H1 (cell line): ENCODE measurements around the gene CERKL. TPM values are rescaled to one million over a fixed set of nuclear protein-coding genes. Genes with fewer than 3 reads are reported as not detected.

Source experiments
- CTCF ChIA-PET: fragments of 300-600 bp; sonication (Branson Sonifier 250); formaldehyde crosslinking; loops from one replicate; lab custom pipeline; 2021; ENCODE audit not compliant: partially characterized antibody; lab: Charles Lee
- POLR2A ChIA-PET: fragments of 300-600 bp; sonication (Branson Sonifier 250); formaldehyde crosslinking; loops from one replicate; lab custom pipeline; 2021; ENCODE audit warnings: inconsistent platforms; ENCODE audit not compliant: partially characterized antibody; lab: Charles Lee
- DNase-seq, 2 experiments: peaks; one replicate each; pipeline versions ENCODE4 v3.0.0 to v3.0.0-alpha.2; 2010 to 2022; ENCODE audit warnings: low spot score in 2 of 2, low read depth in 1 of 2, mixed read lengths in 1 of 2
- FAIRE-seq: peaks from 2 replicates; lab custom pipeline; 2011; peaks lifted over from hg19 to GRCh38; lab: Jason Lieb, UNC
- H2AFZ ChIP-seq: 2 replicates; pipeline ENCODE4 v1.8.1; 2012; ENCODE audit warnings: low read length, inconsistent platforms
- H2AK5ac ChIP-seq: 2 replicates; pipeline ENCODE4 v1.6.1; 2013; ENCODE audit warnings: low read depth, low read length
- H2BK120ac ChIP-seq: replicated peaks from 2 replicates; pipeline ENCODE3; 2013; ENCODE audit warnings: low read depth, low read length, inconsistent platforms
- H2BK12ac ChIP-seq: 2 replicates; pipeline ENCODE4 v1.6.1; 2013; ENCODE audit warnings: low read depth, low read length
- H2BK15ac ChIP-seq: 2 replicates; pipeline ENCODE4 v1.6.1; 2013; ENCODE audit warnings: low read length
- H2BK20ac ChIP-seq: 2 replicates; pipeline ENCODE4 v1.6.1; 2013; ENCODE audit warnings: low read length
- H2BK5ac ChIP-seq: 2 replicates; pipeline ENCODE4 v1.6.1; 2013; ENCODE audit warnings: low read depth, low read length
- H3K14ac ChIP-seq: 2 replicates; pipeline ENCODE4 v1.6.1; 2013; ENCODE audit warnings: inconsistent platforms; ENCODE audit not compliant: insufficient read length
- H3K18ac ChIP-seq: 2 replicates; pipeline ENCODE4 v1.6.1; 2013; ENCODE audit warnings: low read length; ENCODE audit errors: extremely low read depth
- H3K23ac ChIP-seq: 2 replicates; pipeline ENCODE4 v1.6.1; 2013; ENCODE audit warnings: inconsistent platforms; ENCODE audit not compliant: insufficient read length
- H3K23me2 ChIP-seq: 2 replicates; pipeline ENCODE4 v1.6.1; 2013; ENCODE audit warnings: low read depth, low read length
- H3K27ac ChIP-seq: 2 replicates; pipeline ENCODE4 v1.6.1; 2011; ENCODE audit warnings: low read depth, low read length, inconsistent platforms
- H3K27me3 ChIP-seq, 4 experiments: replicated peaks in 1 of 4; 1 replicate in 1 of 4; 2 replicates in 3 of 4; pipeline versions ENCODE4 v1.6.1 to v1.8.1; 2011 to 2013; ENCODE audit warnings: low read length in 3 of 4, mild to moderate bottlenecking in 3 of 4, inconsistent platforms in 2 of 4, mixed read lengths in 2 of 4, moderate library complexity in 1 of 4; ENCODE audit not compliant: control insufficient read depth in 3 of 4, insufficient read depth in 3 of 4; ENCODE audit errors: extremely low read depth in 1 of 4
- H3K36me3 ChIP-seq, 4 experiments: 2 replicates each; pipeline versions ENCODE4 v1.6.1 to v1.8.1; 2011 to 2013; ENCODE audit warnings: mild to moderate bottlenecking in 4 of 4, low read length in 3 of 4, moderate library complexity in 2 of 4, control low read depth in 1 of 4, inconsistent platforms in 1 of 4; ENCODE audit not compliant: insufficient read depth in 4 of 4, control insufficient read depth in 2 of 4
- H3K4ac ChIP-seq: replicated peaks from 2 replicates; pipeline ENCODE3; 2013; ENCODE audit warnings: low read length, low read depth, mixed read lengths, inconsistent platforms; ENCODE audit not compliant: insufficient read length
- H3K4me1 ChIP-seq, 4 experiments: replicated peaks in 1 of 4; 1 replicate in 1 of 4; 2 replicates in 3 of 4; pipeline versions ENCODE4 v1.6.1 to v1.8.1; 2011 to 2013; ENCODE audit warnings: low read length in 3 of 4, inconsistent platforms in 2 of 4, mixed read lengths in 1 of 4; ENCODE audit not compliant: insufficient read depth in 4 of 4, control insufficient read depth in 3 of 4
- H3K4me2 ChIP-seq, 2 experiments: 2 replicates each; pipeline versions ENCODE4 v1.6.1 to v1.8.1; 2011 to 2013; ENCODE audit warnings: low read depth in 2 of 2, low read length in 2 of 2, control low read depth in 1 of 2, inconsistent platforms in 1 of 2, mild to moderate bottlenecking in 1 of 2; ENCODE audit not compliant: insufficient read depth in 1 of 2
- H3K4me3 ChIP-seq, 4 experiments: fragments of 200-600, 300-600 bp in 1 of 4; sonication (generic), shearing (Covaris generic), sonication (Bioruptor Twin) in 1 of 4; 2 replicates each; pipeline versions ENCODE4 v1.5.1 to v1.8.1; 2011 to 2016; ENCODE audit warnings: low read length in 4 of 4, low read depth in 3 of 4, control low read depth in 2 of 4, inconsistent platforms in 2 of 4, mild to moderate bottlenecking in 2 of 4, mixed read lengths in 1 of 4, moderate library complexity in 1 of 4; ENCODE audit not compliant: insufficient read depth in 2 of 4; ENCODE audit errors: extremely low read depth in 1 of 4
- H3K56ac ChIP-seq: replicated peaks from 2 replicates; pipeline ENCODE3; 2013; ENCODE audit warnings: low read depth, mild to moderate bottlenecking, mixed read lengths, low read length, inconsistent platforms; ENCODE audit not compliant: insufficient read length
- H3K79me1 ChIP-seq: 2 replicates; pipeline ENCODE4 v1.6.1; 2013; ENCODE audit warnings: low read depth, low read length, control low read depth
- H3K79me2 ChIP-seq, 2 experiments: 2 replicates each; pipeline versions ENCODE4 v1.6.1 to v1.8.1; 2012 to 2013; ENCODE audit warnings: low read length in 2 of 2, mild to moderate bottlenecking in 2 of 2, inconsistent platforms in 1 of 2; ENCODE audit not compliant: insufficient read depth in 2 of 2, control insufficient read depth in 1 of 2
- H3K9ac ChIP-seq, 4 experiments: replicated peaks in 1 of 4; 1 replicate in 1 of 4; 2 replicates in 3 of 4; pipeline versions ENCODE4 v1.6.1 to v1.8.1; 2011 to 2013; ENCODE audit warnings: low read depth in 3 of 4, low read length in 3 of 4, control low read depth in 2 of 4, mild to moderate bottlenecking in 2 of 4, moderate library complexity in 2 of 4, inconsistent platforms in 1 of 4; ENCODE audit errors: extremely low read depth in 1 of 4
- H3K9me3 ChIP-seq, 2 experiments: 2 replicates each; pipeline versions ENCODE4 v1.6.1 to v1.8.1; 2012 to 2013; ENCODE audit warnings: mild to moderate bottlenecking in 2 of 2, moderate library complexity in 2 of 2, control low read depth in 1 of 2, inconsistent platforms in 1 of 2, low read depth in 1 of 2, low read length in 1 of 2, mixed read lengths in 1 of 2; ENCODE audit not compliant: insufficient read depth in 2 of 2
- H4K20me1 ChIP-seq, 2 experiments: replicated peaks in 1 of 2; 2 replicates each; pipeline versions ENCODE3 to v1.8.1; 2011 to 2013; ENCODE audit warnings: inconsistent platforms in 2 of 2, low read length in 2 of 2, mild to moderate bottlenecking in 1 of 2; ENCODE audit not compliant: insufficient read depth in 2 of 2, control insufficient read depth in 1 of 2
- H4K5ac ChIP-seq: 2 replicates; pipeline ENCODE4 v1.6.1; 2013; ENCODE audit warnings: low read length, low read depth, mixed read lengths, inconsistent platforms; ENCODE audit not compliant: insufficient read length
- H4K8ac ChIP-seq: 2 replicates; pipeline ENCODE4 v1.8.0; 2013; ENCODE audit warnings: mild to moderate bottlenecking, moderate library complexity, low read length, inconsistent platforms; ENCODE audit not compliant: insufficient read depth; ENCODE audit errors: extremely low read depth
- H4K91ac ChIP-seq: replicated peaks from 2 replicates; pipeline ENCODE3; 2013; ENCODE audit warnings: low read length, mixed read lengths, inconsistent platforms; ENCODE audit not compliant: insufficient read length
- BRCA1 ChIP-seq: IDR thresholded peaks from 2 replicates; pipeline ENCODE4 v1.6.1; 2012; ENCODE audit warnings: low read depth, low read length, improper control_type of control experiment
- CBX8 ChIP-seq: fragments of 300-800, 300-1000 bp; sonication (generic); IDR thresholded peaks from 2 replicates; pipeline ENCODE4 v1.7.1; 2016; ENCODE audit warnings: low read depth, low read length, borderline replicate concordance
- CHD1 ChIP-seq: IDR thresholded peaks from 2 replicates; pipeline ENCODE4 v1.6.1; 2012; ENCODE audit warnings: low read depth, low read length, improper control_type of control experiment
- CHD2 ChIP-seq: IDR thresholded peaks from 2 replicates; pipeline ENCODE4 v1.6.1; 2012; ENCODE audit warnings: low read length, improper control_type of control experiment
- CREB1 ChIP-seq: IDR thresholded peaks from 2 replicates; pipeline ENCODE4 v1.6.1; 2012; ENCODE audit warnings: inconsistent platforms
- EP300 ChIP-seq, 2 experiments: IDR thresholded peaks; 1 replicate in 1 of 2; 2 replicates in 1 of 2; pipeline ENCODE4 v1.6.1; 2011 to 2012; ENCODE audit warnings: low read depth in 2 of 2, low read length in 2 of 2, mild to moderate bottlenecking in 2 of 2, borderline replicate concordance in 1 of 2, inconsistent platforms in 1 of 2, moderate library complexity in 1 of 2
- EZH2 ChIP-seq: fragments of 200-600 bp; sonication (generic); IDR thresholded peaks from 2 replicates; pipeline ENCODE4 v1.7.1; 2012; ENCODE audit warnings: low read depth, mild to moderate bottlenecking, moderate library complexity, low read length, inconsistent platforms; ENCODE audit not compliant: severe bottlenecking
- JUND ChIP-seq: IDR thresholded peaks from 2 replicates; pipeline ENCODE4 v1.6.1; 2011; ENCODE audit warnings: mild to moderate bottlenecking, improper control_type of control experiment, low read length
- PHF8 ChIP-seq: fragments of 200-600 bp; sonication (generic); conservative IDR thresholded peaks from 2 replicates; pipeline ENCODE4 v1.7.1; 2012; ENCODE audit warnings: low read depth, mild to moderate bottlenecking, inconsistent platforms, low read length, moderate library complexity
- POLR2AphosphoS5 ChIP-seq: IDR thresholded peaks from 2 replicates; pipeline ENCODE4 v1.6.1; 2011; ENCODE audit warnings: low read depth, low read length
- POU5F1 ChIP-seq: IDR thresholded peaks from 2 replicates; pipeline ENCODE4 v1.6.1; 2011; ENCODE audit warnings: low read depth, mild to moderate bottlenecking, low read length, moderate library complexity
- SUZ12 ChIP-seq: fragments of 200-600 bp; sonication (generic); IDR thresholded peaks from 2 replicates; pipeline ENCODE4 v1.6.1; 2012; ENCODE audit warnings: mild to moderate bottlenecking, inconsistent platforms, low read length, moderate library complexity, mixed read lengths
- TBP ChIP-seq: IDR thresholded peaks from 2 replicates; pipeline ENCODE4 v1.6.1; 2011; ENCODE audit warnings: low read depth, low read length, improper control_type of control experiment
- YY1 ChIP-seq: IDR thresholded peaks from 2 replicates; pipeline ENCODE4 v1.6.1; 2011; ENCODE audit warnings: low read depth, mild to moderate bottlenecking, low read length
- ZNF274 ChIP-seq: IDR thresholded peaks from 2 replicates; pipeline ENCODE4 v1.7.0; 2012; ENCODE audit warnings: low read length, borderline replicate concordance; ENCODE audit errors: extremely low read depth
- WGBS, 2 experiments: shearing (Covaris generic) in 1 of 2; methylation state at CpG; one replicate each; pipeline versions ENCODE4 v1.1.6 to v1.1.7; 2013 to 2015; ENCODE audit warnings: low lambda C conversion rate in 2 of 2, mixed read lengths in 2 of 2, inconsistent platforms in 1 of 2, low coverage in 1 of 2, missing lambda C conversion rate in 1 of 2; ENCODE audit not compliant: insufficient replicate concordance in 2 of 2, insufficient coverage in 1 of 2, insufficient read length in 1 of 2; ENCODE audit errors: extremely low coverage in 1 of 2, missing lambda C conversion rate in 1 of 2; 5-methylcytosine and 5-hydroxymethylcytosine counted together
- polyA plus RNA-seq, 7 experiments: library from polyadenylated mRNA; depleted of rRNA in 3 of 7; stranded (reverse) in 5 of 7; unstranded in 2 of 7; fragments of >200 nt in 5 of 7; fragments of 200-250 nt in 2 of 7; gene quantifications; 1 replicate in 5 of 7; 2 replicates in 1 of 7; 4 replicates in 1 of 7; pipeline versions ENCODE4 v1.2.1 to v1.2.3, GENCODE V29; 2011 to 2013; ENCODE audit warnings: missing spikeins in 2 of 7, mixed read lengths in 2 of 7
- total RNA-seq: library from RNA; stranded (reverse); fragmentation: NEBNext Ultra II Directional; extraction: Animal tissue kit (Norgen Biotek cat#: 25700); gene quantifications from 2 replicates; pipeline ENCODE4 v1.2.1, GENCODE V29; 2021

The CERKL gene
- total and polyA plus RNA-seq, 2 of the 8 experiments (the other 6 are each of a cell fraction or from before 2014, with no cell fraction given): 0.05 TPM; not detected in 1

GRCh38 chr2:181646415-181646987 lies 10.4 kb downstream of the CERKL start:
- DNase-seq (no peak), FAIRE-seq (no peak)
- H4K20me1 ChIP-seq: no peaks in the 10 kb centered on the region
- H3K23ac ChIP-seq: no peak overlapping the region
- no peak overlapping the region for H4K5ac ChIP-seq
- H4K91ac ChIP-seq: no peak overlapping the region
- no peak overlapping the region for H2BK15ac ChIP-seq
- H4K8ac ChIP-seq: no peak overlapping the region
- no peak overlapping the region for H3K27ac ChIP-seq
- no peak overlapping the region for H3K4me2 ChIP-seq
- H3K14ac ChIP-seq: no peak overlapping the region
- H3K9ac ChIP-seq: no peak overlapping the region
- no peaks in the 10 kb centered on the region for H3K27me3 ChIP-seq
- no peak overlapping the region for H2BK20ac ChIP-seq
- H3K9me3 ChIP-seq: no peaks in the 10 kb centered on the region
- H3K79me1 ChIP-seq: no peaks in the 10 kb centered on the region
- H3K18ac ChIP-seq: no peak overlapping the region
- no peak overlapping the region for H2AK5ac ChIP-seq
- no peak overlapping the region for H3K4me3 ChIP-seq
- H3K56ac ChIP-seq: no peak overlapping the region
- H3K23me2 ChIP-seq: no peaks in the 10 kb centered on the region
- CTCF ChIA-PET: interaction anchor here (0.8 to 2.2 kb wide), 8 partner anchors 9 to 189 kb away, joined by 3 to 7 read pairs (median 3); partner anchors contain the start of genes CERKL and ITGA4
- H3K79me2 ChIP-seq: no peaks in the 10 kb centered on the region
- H2BK5ac ChIP-seq: no peak overlapping the region
- no peaks in the 10 kb centered on the region for H3K4me1 ChIP-seq
- WGBS, 2 experiments: 100% methylated on average over 1 of the region's 1 CpG; no CpG with 5 or more reads in 1 of the 2 experiments
- POLR2A ChIA-PET: no interaction called here
- H2AFZ ChIP-seq: no peak overlapping the region
- H3K4ac ChIP-seq: no peak overlapping the region
- H3K36me3 ChIP-seq: no peaks in the 10 kb centered on the region
- no peak overlapping the region for H2BK120ac ChIP-seq
- H2BK12ac ChIP-seq: no peak overlapping the region
- no peak for TF ChIP-seq ZNF274
- no peak for TF ChIP-seq YY1
- no peak for TF ChIP-seq TBP
- TF ChIP-seq EP300 (IDR thresholded peaks at IDR 0.05; ENCODE audit: borderline replicate concordance in 1 of 2, low read depth in 2 of 2, low read length in 2 of 2): no peak
- no peak for TF ChIP-seq BRCA1
- TF ChIP-seq JUND: no peak
- no peak for TF ChIP-seq PHF8
- TF ChIP-seq POU5F1: no peak
- TF ChIP-seq POLR2AphosphoS5: no peak
- TF ChIP-seq CHD2: no peak
- TF ChIP-seq SUZ12: no peak
- no peak for TF ChIP-seq EZH2
- TF ChIP-seq CHD1: no peak
- no peak for TF ChIP-seq CBX8
- no peak for TF ChIP-seq CREB1
